Activated T-helper 2 cell treated with anti-CD3 and anti-CD28 coated beads, Interferon-gamma antibody, Interleukin-2, Interleukin-4, amounts not matched to agents 10 μg/mL and 5 μg/mL and 100 μg/mL, durations not matched to agents 14 hours and 24 hours and 36 hours (primary cell): Measurements from ENCODE around the gene CD200R1. TPM values are rescaled to one million over a fixed set of nuclear protein-coding genes. Genes with fewer than 3 reads are reported as not detected.
A peak's percentile ranks its signal among the peaks of the same experiment; 100 is the strongest.

Experiments
- DNase-seq: peaks from one replicate; pipeline ENCODE4 v3.0.0; 2021; ENCODE audit warnings: low spot score
- H3K27ac Mint-ChIP-seq: one replicate; pipeline ENCODE4 v1.8.0; 2021; ENCODE audit warnings: mixed read lengths
- H3K27me3 Mint-ChIP-seq: one replicate; pipeline ENCODE4 v1.8.0; 2021; ENCODE audit warnings: low read depth, mixed read lengths
- H3K36me3 Mint-ChIP-seq: one replicate; pipeline ENCODE4 v1.8.0; 2021; ENCODE audit warnings: low read depth, mixed read lengths
- H3K4me1 Mint-ChIP-seq: one replicate; pipeline ENCODE4 v1.8.0; 2021; ENCODE audit warnings: low read depth, mixed read lengths
- H3K4me3 Mint-ChIP-seq: one replicate; pipeline ENCODE4 v1.8.0; 2021; ENCODE audit warnings: low read depth, mild to moderate bottlenecking, moderate library complexity, mixed read lengths
- H3K9me3 Mint-ChIP-seq: one replicate; pipeline ENCODE4 v1.8.0; 2021; ENCODE audit warnings: mixed read lengths
- intact Hi-C: fragments of 100-400 bp; cut with micrococcal nuclease; formaldehyde crosslinking; loops from one replicate; pipeline ENCODE4 v1.15.1; 2023
- total RNA-seq: library from RNA; stranded (reverse); gene quantifications from 2 replicates; pipeline ENCODE4 v1.2.3, GENCODE V29; 2022

CD200R1 gene
- total RNA-seq, 1 donor from 2014 or later: 3.4 TPM

- DNase-seq: peak; percentile 79
- intact Hi-C loops: loop anchor here (1.0 to 5.0 kb wide), 4 partner anchors 14 to 254 kb away; partner anchors contain the start of gene CD200R1
- H3K36me3 Mint-ChIP-seq: peaks cover 23% of the 10 kb centered on the region
- peak within 1 kb of the TSS; percentile 80 for H3K4me3 Mint-ChIP-seq
- peaks cover 49% of the 10 kb centered on the region for H3K4me1 Mint-ChIP-seq
- no peaks in the 10 kb centered on the region for H3K9me3 Mint-ChIP-seq
- no peaks in the 10 kb centered on the region for H3K27me3 Mint-ChIP-seq
- peak within 1 kb of the TSS; percentile 84 for H3K27ac Mint-ChIP-seq
Observed at GRCh38 chr3:112990672-112991602, 16.0 kb upstream of the CD200R1 start, which contains the start of gene GTPBP8. Gene GTPBP8 (plus strand): TSS chr3:112990984. CDS start chr3:112991000, 16 bp downstream.

GRCh38 chr3:112987710-112988334, 12.9 kb upstream of the CD200R1 start:
- H3K36me3 Mint-ChIP-seq: peaks cover 3% of the 10 kb centered on the region
- no peaks in the 10 kb centered on the region for H3K27me3 Mint-ChIP-seq
- no peak overlapping the region for H3K27ac Mint-ChIP-seq
- intact Hi-C loops: no loop called here
- no peak for DNase-seq
- H3K9me3 Mint-ChIP-seq: no peaks in the 10 kb centered on the region
- H3K4me3 Mint-ChIP-seq: no peak overlapping the region
- H3K4me1 Mint-ChIP-seq: peaks cover 54% of the 10 kb centered on the region

- Mint-ChIP-seq H3K9me3 (no peaks in the 10 kb centered on the region), H3K27me3 (peaks cover 5% of the 10 kb centered on the region), H3K4me3 (no peak overlapping the region), H3K4me1 (peaks cover 43% of the 10 kb centered on the region), H3K27ac (no peak overlapping the region), H3K36me3 (no peaks in the 10 kb centered on the region)
- no peak for DNase-seq
- intact Hi-C loops: no loop called here
Observed at GRCh38 chr3:112984485-112984884, 9.6 kb upstream of the CD200R1 start.

GRCh38 chr3:112982710-112983109, 7.8 kb upstream of the CD200R1 start:
- Mint-ChIP-seq H3K4me1 (peaks cover 52% of the 10 kb centered on the region), H3K27ac (no peak overlapping the region), H3K36me3 (no peaks in the 10 kb centered on the region), H3K9me3 (no peaks in the 10 kb centered on the region), H3K27me3 (peaks cover 5% of the 10 kb centered on the region), H3K4me3 (no peak overlapping the region)
- intact Hi-C loops: no loop called here
- DNase-seq: no peak

GRCh38 chr3:112980080-112980479, 5.2 kb upstream of the CD200R1 start:
- Mint-ChIP-seq H3K4me1 (peaks cover 61% of the 10 kb centered on the region), H3K27ac (no peak overlapping the region), H3K27me3 (peaks cover 5% of the 10 kb centered on the region), H3K36me3 (no peaks in the 10 kb centered on the region), H3K4me3 (no peak overlapping the region), H3K9me3 (no peaks in the 10 kb centered on the region)
- intact Hi-C loops: no loop called here
- DNase-seq: no peak

GRCh38 chr3:112979244-112979832, 4.4 kb upstream of the CD200R1 start:
- H3K4me1 Mint-ChIP-seq: peaks cover 61% of the 10 kb centered on the region
- H3K4me3 Mint-ChIP-seq: no peak overlapping the region
- H3K9me3 Mint-ChIP-seq: no peaks in the 10 kb centered on the region
- DNase-seq: no peak
- no peaks in the 10 kb centered on the region for H3K36me3 Mint-ChIP-seq
- H3K27ac Mint-ChIP-seq: no peak overlapping the region
- intact Hi-C loops: loop anchor here (1.0 to 2.0 kb wide), 2 partner anchors 245 to 336 kb away; no protein-coding TSS in a partner anchor
- H3K27me3 Mint-ChIP-seq: peaks cover 5% of the 10 kb centered on the region

- H3K36me3 Mint-ChIP-seq: no peaks in the 10 kb centered on the region
- no peak overlapping the region for H3K4me3 Mint-ChIP-seq
- no peak overlapping the region for H3K27ac Mint-ChIP-seq
Observed at GRCh38 chr3:112976953-112977352, 2.0 kb upstream of the CD200R1 start.

GRCh38 chr3:112976001-112976400, 1.1 kb upstream of the CD200R1 start:
- Mint-ChIP-seq H3K4me1 (peaks cover 64% of the 10 kb centered on the region), H3K9me3 (no peaks in the 10 kb centered on the region)

More at GRCh38 chr3:112976953-112977352, 2.0 kb upstream of the CD200R1 start:
- intact Hi-C loops: no loop called here
- H3K27me3 Mint-ChIP-seq: peaks cover 5% of the 10 kb centered on the region
- DNase-seq: no peak
- H3K9me3 Mint-ChIP-seq: no peaks in the 10 kb centered on the region
- H3K4me1 Mint-ChIP-seq: peaks cover 60% of the 10 kb centered on the region

GRCh38 chr3:112974178-112974517, 755 bp downstream of the CD200R1 start:
- peaks cover 7% of the 10 kb centered on the region for H3K36me3 Mint-ChIP-seq
- peaks cover 69% of the 10 kb centered on the region for H3K4me1 Mint-ChIP-seq
- H3K27me3 Mint-ChIP-seq: no peaks in the 10 kb centered on the region
- no peak for DNase-seq
- intact Hi-C loops: loop anchor here (2.0 to 5.0 kb wide), 2 partner anchors 17 to 842 kb away; partner anchors contain the start of genes GCSAM and GTPBP8
- no peaks in the 10 kb centered on the region for H3K9me3 Mint-ChIP-seq
- peak overlapping the region; percentile 94 for H3K27ac Mint-ChIP-seq
- peak overlapping the region; percentile 84 for H3K4me3 Mint-ChIP-seq

More at GRCh38 chr3:112976001-112976400, 1.1 kb upstream of the CD200R1 start:
- peak overlapping the region; percentile 51 for H3K4me3 Mint-ChIP-seq
- peak overlapping the region; percentile 46 for H3K27ac Mint-ChIP-seq
- H3K27me3 Mint-ChIP-seq: peaks cover 3% of the 10 kb centered on the region
- peaks cover 7% of the 10 kb centered on the region for H3K36me3 Mint-ChIP-seq
- no peak for DNase-seq
- intact Hi-C loops: no loop called here

- Mint-ChIP-seq H3K4me3 (peak overlapping the region; percentile 84), H3K9me3 (no peaks in the 10 kb centered on the region), H3K4me1 (peaks cover 73% of the 10 kb centered on the region), H3K36me3 (peaks cover 7% of the 10 kb centered on the region), H3K27me3 (no peaks in the 10 kb centered on the region), H3K27ac (peak overlapping the region; percentile 94)
- peak; percentile 34 for DNase-seq
- intact Hi-C loops: loop anchor here (1.0 to 5.0 kb wide), 11 partner anchors 15 to 841 kb away; partner anchors contain the start of genes GCSAM, GTPBP8 and SLC35A5
Observed at GRCh38 chr3:112973325-112974177, 1.4 kb downstream of the CD200R1 start.

- H3K27me3 Mint-ChIP-seq: no peaks in the 10 kb centered on the region
- peak overlapping the region; percentile 51 for H3K4me3 Mint-ChIP-seq
- peaks cover 70% of the 10 kb centered on the region for H3K4me1 Mint-ChIP-seq
- peak overlapping the region; percentile 5 for H3K27ac Mint-ChIP-seq
- peaks cover 16% of the 10 kb centered on the region for H3K36me3 Mint-ChIP-seq
- DNase-seq: no peak
- no peaks in the 10 kb centered on the region for H3K9me3 Mint-ChIP-seq
- intact Hi-C loops: loop anchor here (2.0 to 5.0 kb wide), 2 partner anchors 389 to 840 kb away; partner anchors contain the start of gene GCSAM
Observed at GRCh38 chr3:112972158-112972557, 2.7 kb downstream of the CD200R1 start.

GRCh38 chr3:112967828-112968227, 7.1 kb downstream of the CD200R1 start:
- Mint-ChIP-seq H3K27ac (no peak overlapping the region), H3K9me3 (peaks cover 24% of the 10 kb centered on the region), H3K36me3 (peaks cover 53% of the 10 kb centered on the region), H3K4me3 (no peak overlapping the region), H3K4me1 (peaks cover 37% of the 10 kb centered on the region), H3K27me3 (no peaks in the 10 kb centered on the region)
- DNase-seq: no peak
- intact Hi-C loops: no loop called here
